22Rv1 (cell line): Measurements from ENCODE around the gene CT47C1.

Source experiments
- H3K27ac ChIP-seq: fragments of 450-650 bp; 2 replicates; pipeline ENCODE4 v1.5.1; 2017
- ZFX ChIP-seq: fragments of 450-650 bp; IDR thresholded peaks from 2 replicates; pipeline ENCODE4 v1.6.1; 2017; ENCODE audit warnings: antibody characterized with exemption, borderline replicate concordance
- TF ChIP-seq, protein P1 (sequence below): fragments of 450-650 bp; IDR thresholded peaks from 2 replicates; pipeline ENCODE4 v1.5.1; 2017; ENCODE audit warnings: mild to moderate bottlenecking

CT47C1 gene

DNA sequence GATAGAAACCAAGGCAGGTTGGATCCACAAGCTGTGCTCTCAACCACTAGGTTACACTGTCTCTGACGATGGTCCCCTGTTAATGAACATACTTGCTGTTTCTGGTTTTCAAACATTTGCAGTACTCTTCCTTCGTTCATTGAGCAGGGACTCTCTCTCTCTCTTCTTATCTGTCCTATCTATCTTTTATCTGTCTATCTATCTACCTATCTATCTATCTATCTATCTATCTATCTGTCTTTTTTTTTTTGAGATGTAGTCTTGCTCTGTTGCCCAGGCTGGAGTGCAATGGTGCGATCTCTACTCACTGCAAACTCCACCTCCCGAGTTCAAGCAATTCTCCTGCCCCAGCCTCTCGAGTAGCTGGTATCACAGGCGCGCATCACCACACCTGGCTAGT lies 9.4 kb upstream of the CT47C1 start:
- TF ChIP-seq ZFX: no peak
- TF ChIP-seq, protein P1, sequence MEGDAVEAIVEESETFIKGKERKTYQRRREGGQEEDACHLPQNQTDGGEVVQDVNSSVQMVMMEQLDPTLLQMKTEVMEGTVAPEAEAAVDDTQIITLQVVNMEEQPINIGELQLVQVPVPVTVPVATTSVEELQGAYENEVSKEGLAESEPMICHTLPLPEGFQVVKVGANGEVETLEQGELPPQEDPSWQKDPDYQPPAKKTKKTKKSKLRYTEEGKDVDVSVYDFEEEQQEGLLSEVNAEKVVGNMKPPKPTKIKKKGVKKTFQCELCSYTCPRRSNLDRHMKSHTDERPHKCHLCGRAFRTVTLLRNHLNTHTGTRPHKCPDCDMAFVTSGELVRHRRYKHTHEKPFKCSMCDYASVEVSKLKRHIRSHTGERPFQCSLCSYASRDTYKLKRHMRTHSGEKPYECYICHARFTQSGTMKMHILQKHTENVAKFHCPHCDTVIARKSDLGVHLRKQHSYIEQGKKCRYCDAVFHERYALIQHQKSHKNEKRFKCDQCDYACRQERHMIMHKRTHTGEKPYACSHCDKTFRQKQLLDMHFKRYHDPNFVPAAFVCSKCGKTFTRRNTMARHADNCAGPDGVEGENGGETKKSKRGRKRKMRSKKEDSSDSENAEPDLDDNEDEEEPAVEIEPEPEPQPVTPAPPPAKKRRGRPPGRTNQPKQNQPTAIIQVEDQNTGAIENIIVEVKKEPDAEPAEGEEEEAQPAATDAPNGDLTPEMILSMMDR: no peak

DNA sequence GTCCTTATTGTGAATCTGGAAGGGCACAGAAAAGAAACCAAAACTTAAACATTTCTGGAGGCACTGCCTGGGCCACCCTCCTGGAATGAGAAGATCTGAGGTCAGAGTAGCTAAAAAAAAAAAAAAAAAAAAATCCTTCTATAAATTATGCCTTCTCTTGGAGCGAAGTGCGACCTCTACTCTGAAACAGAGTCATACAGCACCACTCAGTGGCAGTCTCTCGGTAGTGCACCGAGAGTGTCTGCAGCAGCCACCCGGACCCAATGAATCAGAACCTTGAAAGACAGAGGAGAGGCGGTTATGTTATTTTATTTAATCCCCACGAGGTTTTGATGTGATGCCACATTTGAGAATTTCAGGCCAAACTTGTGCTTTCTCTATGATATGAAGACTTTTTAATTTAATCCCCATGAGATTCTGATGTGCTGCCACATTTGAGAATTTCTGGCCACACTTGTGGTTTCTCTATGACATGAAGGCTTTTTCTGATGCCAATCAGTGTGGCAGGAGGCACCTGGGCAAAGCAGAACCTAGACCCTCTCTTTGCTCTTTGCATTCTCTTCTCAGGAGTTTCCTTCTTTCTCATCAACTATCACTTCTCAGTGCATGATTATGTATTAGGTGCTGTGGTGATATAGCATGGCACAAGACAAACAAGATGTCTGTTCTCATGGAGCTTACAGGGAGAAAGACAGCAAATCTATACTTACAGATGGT lies 5.6 kb upstream of the CT47C1 start:
- TF ChIP-seq ZFX: no peak
- TF ChIP-seq, protein P1: peak; percentile 62
- H3K27ac ChIP-seq: no peak overlapping the region

More for the DNA sequence above, 9.4 kb upstream of the CT47C1 start:
- no peak overlapping the region for H3K27ac ChIP-seq

DNA sequence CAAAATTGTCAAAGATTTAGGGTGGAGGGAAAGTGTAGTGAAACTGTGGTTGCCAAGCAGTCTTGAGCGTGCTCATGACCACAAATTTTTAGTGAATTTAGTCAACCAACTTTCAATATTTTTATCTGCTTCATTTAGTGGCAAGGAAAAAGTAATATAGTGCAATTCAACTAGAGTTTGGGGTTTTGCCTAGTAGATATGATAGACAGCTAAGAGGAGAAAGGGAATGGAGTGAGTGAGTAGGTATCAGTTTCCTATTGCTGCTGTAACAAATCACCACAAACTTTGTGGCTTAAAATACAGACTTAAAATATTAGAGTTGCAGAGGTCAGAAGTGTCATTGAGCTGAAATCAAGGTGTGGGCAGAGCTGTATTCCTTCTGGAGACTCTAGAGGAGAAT lies 3.7 kb upstream of the CT47C1 start:
- no peak for TF ChIP-seq ZFX
- TF ChIP-seq, protein P1: no peak
- H3K27ac ChIP-seq: no peak overlapping the region

DNA sequence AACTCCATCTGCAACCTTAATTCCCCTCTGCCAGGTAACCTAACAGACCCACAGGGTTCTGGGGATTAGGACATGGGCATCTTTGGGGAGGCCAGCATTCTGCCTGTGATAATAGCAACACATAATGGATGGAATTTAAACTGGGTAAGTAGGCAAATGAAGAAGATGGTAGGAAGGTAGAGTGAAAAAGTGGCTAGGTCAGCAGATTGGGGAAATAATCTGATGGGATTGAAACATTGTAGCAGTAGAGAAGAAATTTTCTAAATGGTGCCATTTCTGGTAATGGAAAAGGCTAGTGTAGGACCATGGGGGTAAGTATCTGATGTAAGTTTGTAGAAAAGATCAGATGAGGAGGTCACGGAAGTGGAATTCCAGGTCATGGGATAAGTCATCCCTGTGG lies 3.0 kb upstream of the CT47C1 start:
- no peak for TF ChIP-seq ZFX
- TF ChIP-seq, protein P1: no peak
- no peak overlapping the region for H3K27ac ChIP-seq

DNA sequence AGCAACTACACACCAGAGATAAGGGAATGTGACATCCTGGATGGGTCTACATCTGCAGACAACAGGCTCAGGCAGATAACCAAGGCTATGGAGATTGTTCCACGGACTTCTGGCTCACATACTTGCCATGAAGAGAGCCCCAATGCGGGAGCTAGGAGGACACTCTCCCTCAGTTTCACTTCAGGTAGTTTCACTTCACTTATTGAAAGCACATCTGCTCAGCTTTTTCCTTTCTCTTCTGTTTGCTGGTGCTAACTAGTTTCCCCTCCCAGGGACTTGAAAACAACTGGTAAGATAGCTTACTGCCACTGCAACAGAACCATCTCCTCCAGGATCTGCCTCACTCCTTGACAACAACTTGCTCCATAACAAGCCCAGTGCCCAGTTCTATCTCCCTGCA lies 1.4 kb upstream of the CT47C1 start:
- no peak overlapping the region for H3K27ac ChIP-seq
- TF ChIP-seq, protein P1: no peak
- TF ChIP-seq ZFX: no peak

DNA sequence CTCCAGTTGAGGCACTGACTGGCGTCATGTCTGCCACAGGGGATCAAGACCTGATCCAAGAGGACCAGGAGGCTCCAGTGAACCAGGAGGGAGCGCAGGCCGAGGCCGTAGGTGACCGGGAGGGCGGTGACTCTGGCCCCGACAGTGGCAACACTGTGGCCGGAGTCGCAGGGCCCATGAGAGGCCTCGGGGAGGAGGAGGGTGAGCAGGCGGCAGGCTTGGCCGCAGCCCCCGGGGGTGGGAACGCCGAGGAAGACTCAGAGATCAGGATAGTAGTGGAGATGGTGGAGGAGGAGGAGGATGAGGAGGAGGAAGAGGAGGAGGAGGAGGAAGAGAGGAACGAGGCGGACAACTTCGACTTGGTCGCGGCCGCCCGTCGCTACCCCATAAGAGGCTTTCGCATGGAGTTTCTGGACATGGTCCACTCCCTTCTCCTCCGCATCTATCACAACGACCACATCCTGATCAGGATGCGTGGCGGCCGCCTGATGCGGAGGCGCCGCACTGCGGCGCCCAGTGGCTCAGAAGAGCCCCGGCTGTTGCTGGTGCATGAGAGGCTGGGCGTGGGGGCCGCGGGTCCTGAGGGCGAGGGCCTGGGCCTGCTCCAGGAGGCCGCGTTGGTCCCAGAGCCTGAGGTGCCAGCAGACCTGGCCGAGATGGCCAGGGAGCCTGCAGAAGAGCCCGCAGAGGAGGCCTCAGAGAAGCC lies 560 bp downstream of the CT47C1 start:
- TF ChIP-seq, protein P1: no peak
- no peak for TF ChIP-seq ZFX
- no peak overlapping the region for H3K27ac ChIP-seq

DNA sequence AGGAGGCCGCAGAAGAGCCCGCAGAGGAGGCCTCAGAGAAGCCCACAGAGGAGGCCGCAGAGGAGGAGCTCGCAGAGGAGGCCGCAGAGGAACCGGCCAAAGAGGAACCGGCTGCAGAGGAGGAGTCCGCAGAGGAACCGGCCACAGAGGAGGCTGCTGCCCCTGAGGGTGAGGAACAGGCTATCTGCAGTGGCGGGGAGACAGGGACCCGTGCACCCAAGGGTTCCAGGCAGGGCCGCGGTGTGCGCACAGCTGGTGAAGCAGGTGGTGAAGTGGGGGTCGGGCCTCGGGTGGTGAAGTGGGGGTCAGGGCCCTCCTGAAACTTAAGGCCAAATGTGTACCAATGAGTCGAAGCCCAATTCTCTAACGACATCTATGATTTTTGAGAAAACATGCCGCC lies 1.1 kb downstream of the CT47C1 start:
- TF ChIP-seq, protein P1: no peak
- no peak for TF ChIP-seq ZFX
- H3K27ac ChIP-seq: no peak overlapping the region
